Measurements from ENCODE around the gene ELP1.
"Not testable (repeated sequence)": the region's sequence is repeated elsewhere in the genome, so short reads cannot be mapped to it uniquely, and the experiment has no call there.

The ELP1 gene

GRCh38 chr9:108854641-108855528, 79.0 kb downstream of the ELP1 start:
- no peak for DNase-seq (ENCODE audit: low read depth, low spot score)

- DNase-seq (ENCODE audit: low read depth, low spot score), result no peak
Observed at GRCh38 chr9:108854094-108854493, 79.8 kb downstream of the ELP1 start.

- no peak for DNase-seq (ENCODE audit: low read depth, low spot score)
Observed at GRCh38 chr9:108852079-108852478, 81.8 kb downstream of the ELP1 start.

- DNase-seq (ENCODE audit: low read depth, low spot score), result no peak
Observed at GRCh38 chr9:108851138-108851537, 82.8 kb downstream of the ELP1 start.

- no peak for DNase-seq (ENCODE audit: low read depth, low spot score)
Observed at GRCh38 chr9:108850293-108850897, 83.5 kb downstream of the ELP1 start.

GRCh38 chr9:108848296-108848695, 85.6 kb downstream of the ELP1 start:
- DNase-seq (ENCODE audit: low read depth, low spot score), result not testable (repeated sequence)

- no peak for DNase-seq (ENCODE audit: low read depth, low spot score)
Observed at GRCh38 chr9:108845947-108846346, 88.0 kb downstream of the ELP1 start.

- DNase-seq (ENCODE audit: low read depth, low spot score), result no peak
Observed at GRCh38 chr9:108845507-108845906, 88.4 kb downstream of the ELP1 start.

- no peak for DNase-seq (ENCODE audit: low read depth, low spot score)
Observed at GRCh38 chr9:108844856-108845255, 89.1 kb downstream of the ELP1 start.

- DNase-seq (ENCODE audit: low read depth, low spot score), result no peak
Observed at GRCh38 chr9:108844391-108844790, 89.5 kb downstream of the ELP1 start.

- DNase-seq (ENCODE audit: low read depth, low spot score), result no peak
Observed at GRCh38 chr9:108842610-108843295, 91.2 kb downstream of the ELP1 start.

- not testable (repeated sequence) for DNase-seq (ENCODE audit: low read depth, low spot score)
Observed at GRCh38 chr9:108839561-108839960, 94.4 kb downstream of the ELP1 start.

GRCh38 chr9:108838017-108838416, 95.9 kb downstream of the ELP1 start:
- no peak for DNase-seq (ENCODE audit: low read depth, low spot score)

GRCh38 chr9:108837530-108837929, 96.4 kb downstream of the ELP1 start:
- no peak for DNase-seq (ENCODE audit: low read depth, low spot score)

- DNase-seq (ENCODE audit: low read depth, low spot score), result no peak
Observed at GRCh38 chr9:108836781-108837180, 97.1 kb downstream of the ELP1 start.

- no peak for DNase-seq (ENCODE audit: low read depth, low spot score)
Observed at GRCh38 chr9:108836319-108836718, 97.6 kb downstream of the ELP1 start.

- DNase-seq (ENCODE audit: low read depth, low spot score), result no peak
Observed at GRCh38 chr9:108835831-108836230, 98.1 kb downstream of the ELP1 start.

GRCh38 chr9:108834959-108835665, 98.8 kb downstream of the ELP1 start:
- DNase-seq (ENCODE audit: low read depth, low spot score), result no peak

- no peak for DNase-seq (ENCODE audit: low read depth, low spot score)
Observed at GRCh38 chr9:108832179-108832500, 101.8 kb downstream of the ELP1 start.

GRCh38 chr9:108831496-108832178, 102.3 kb downstream of the ELP1 start:
- DNase-seq (ENCODE audit: low read depth, low spot score), result no peak

- no peak for DNase-seq (ENCODE audit: low read depth, low spot score)
Observed at GRCh38 chr9:108830272-108830671, 103.7 kb downstream of the ELP1 start.
